ENCODE data around the gene PDC. TPM values are rescaled to one million over a fixed set of nuclear protein-coding genes. Genes with fewer than 3 reads are reported as not detected.

Gene PDC
- total and polyA plus RNA-seq, 9 of the 15 experiments (the other 6 are each of a cell fraction or from before 2014, with no cell fraction given): not detected

DNA sequence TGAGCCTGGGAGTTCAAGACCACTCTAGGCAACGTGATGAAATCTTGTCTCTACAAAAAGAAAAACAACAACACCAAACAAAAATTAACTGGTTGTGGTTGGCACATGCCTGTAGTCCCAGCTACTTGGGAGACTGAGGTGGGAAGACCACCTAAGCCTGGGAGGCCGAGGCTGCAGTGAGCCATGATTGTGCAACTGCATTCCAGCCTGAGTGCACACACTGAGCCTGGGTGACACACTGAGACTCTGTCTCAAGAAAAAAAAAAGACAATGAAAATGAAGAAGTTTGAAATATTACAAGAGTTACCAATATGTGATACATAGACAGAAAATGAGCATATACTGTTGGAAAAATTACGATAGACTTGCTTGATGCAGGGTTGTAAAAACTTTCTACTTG, 31.9 kb downstream of the PDC start:
- H3K9me3 ChIP-seq (replicated peaks; ENCODE audit: control insufficient read depth, insufficient read depth, low read depth, low read length): no peaks in the 10 kb centered on the region
- H3K4me3 ChIP-seq: no peak overlapping the region
- ChIA-PET POLR2A (no interaction called here), CTCF (ENCODE audit: low intra/inter-chr PET ratio) (no interaction called here)
- in situ Hi-C loops (cut with MboI): no loop called here
- peak; percentile 27; the same call in 1 of the 2 replicates for TF ChIP-seq CEBPB (tag; IDR thresholded peaks at IDR 0.05)
- no peak for TF ChIP-seq TSC22D4 (tag; IDR thresholded peaks at IDR 0.05)
- no peak overlapping the region for H3K4me2 ChIP-seq (ENCODE audit: insufficient read depth, low read length)
- H3K36me3 ChIP-seq (ENCODE audit: control insufficient read depth, insufficient read depth, low read length): no peaks in the 10 kb centered on the region
- no peaks in the 10 kb centered on the region for H4K20me1 ChIP-seq (replicated peaks; ENCODE audit: control insufficient read depth, insufficient read depth, low read length)
- intact Hi-C loops (cut with micrococcal nuclease): no loop called here
- 0% methylated on average over 3 of the region's 3 CpGs for WGBS (ENCODE audit: insufficient coverage, low coverage, missing lambda C conversion rate)
- no peak overlapping the region for H2AFZ ChIP-seq (ENCODE audit: low read depth, low read length)
- H3K9ac ChIP-seq (ENCODE audit: insufficient read depth in 1 of 2, low read depth in 2 of 2, low read length in 2 of 2): no peak overlapping the region
- no TSS peak for BruUV-seq (replicated peaks)
- ATAC-seq (no peak), FAIRE-seq (no peak), DNase-seq (ENCODE audit: extremely low read depth in 1 of 4, low spot score in 3 of 4) (no peak)
- H3K27ac ChIP-seq (ENCODE audit: extremely low read depth, low read depth, low read length): no peak overlapping the region
- no peaks in the 10 kb centered on the region for H3K27me3 ChIP-seq (ENCODE audit: control insufficient read depth in 2 of 2, insufficient read depth in 2 of 2, low read length in 2 of 2)
- no peaks in the 10 kb centered on the region for H3K4me1 ChIP-seq (replicated peaks in 1 of 2; ENCODE audit: control insufficient read depth in 2 of 2, insufficient read depth in 2 of 2, low read length in 2 of 2)
- no peaks in the 10 kb centered on the region for H3K79me2 ChIP-seq (ENCODE audit: control insufficient read depth, insufficient read depth, low read length)
- H3K9me1 ChIP-seq (ENCODE audit: control insufficient read depth, insufficient read depth, low read length): no peaks in the 10 kb centered on the region

DNA sequence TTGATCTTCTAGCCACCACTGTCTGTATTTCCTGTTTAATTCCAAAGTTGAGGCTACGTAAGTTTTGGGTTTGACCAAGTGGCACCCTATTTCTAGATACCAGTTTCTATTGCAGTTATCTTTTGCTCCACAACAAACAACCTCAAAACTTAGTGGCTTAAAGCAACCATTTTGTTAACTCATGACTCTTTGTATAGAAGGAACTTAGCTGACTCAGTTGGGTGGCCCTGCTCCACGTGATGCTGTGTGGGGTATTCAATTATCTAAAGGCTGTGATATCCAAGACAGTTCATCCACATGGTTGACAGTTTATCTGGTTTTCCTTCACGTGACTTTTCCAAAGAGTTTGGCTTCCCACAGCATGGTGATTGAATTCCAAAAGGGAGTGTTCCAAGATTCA, 34.8 kb downstream of the PDC start:
- Histone ChIP-seq H3K4me1 (replicated peaks in 1 of 2; ENCODE audit: control insufficient read depth in 2 of 2, insufficient read depth in 2 of 2, low read length in 2 of 2) (no peaks in the 10 kb centered on the region), H3K79me2 (ENCODE audit: control insufficient read depth, insufficient read depth, low read length) (no peaks in the 10 kb centered on the region), H3K4me3 (no peak overlapping the region), H3K27ac (ENCODE audit: extremely low read depth, low read depth, low read length) (no peak overlapping the region), H4K20me1 (replicated peaks; ENCODE audit: control insufficient read depth, insufficient read depth, low read length) (no peaks in the 10 kb centered on the region), H3K4me2 (ENCODE audit: insufficient read depth, low read length) (no peak overlapping the region), H3K9me3 (replicated peaks; ENCODE audit: control insufficient read depth, insufficient read depth, low read depth, low read length) (no peaks in the 10 kb centered on the region), H3K27me3 (ENCODE audit: control insufficient read depth in 2 of 2, insufficient read depth in 2 of 2, low read length in 2 of 2) (no peaks in the 10 kb centered on the region), H2AFZ (ENCODE audit: low read depth, low read length) (no peak overlapping the region), H3K9me1 (ENCODE audit: control insufficient read depth, insufficient read depth, low read length) (no peaks in the 10 kb centered on the region), H3K36me3 (ENCODE audit: control insufficient read depth, insufficient read depth, low read length) (no peaks in the 10 kb centered on the region), H3K9ac (ENCODE audit: insufficient read depth in 1 of 2, low read depth in 2 of 2, low read length in 2 of 2) (no peak overlapping the region)
- in situ Hi-C loops (cut with MboI): no loop called here
- intact Hi-C loops (cut with micrococcal nuclease): no loop called here
- no peak for DNase-seq (ENCODE audit: extremely low read depth in 1 of 4, low spot score in 3 of 4)
- CTCF ChIA-PET (ENCODE audit: low intra/inter-chr PET ratio): no interaction called here
- POLR2A ChIA-PET: no interaction called here
- no peak for FAIRE-seq
- WGBS (ENCODE audit: insufficient coverage, low coverage, missing lambda C conversion rate): 13% methylated on average over 3 of the region's 3 CpGs
- ATAC-seq: no peak
- no TSS peak for BruUV-seq (replicated peaks)
- TF ChIP-seq ZEB2 (IDR thresholded peaks at IDR 0.05) (no peak), ATF1 (CRISPR knock-in tag; IDR thresholded peaks at IDR 0.05) (no peak), ATF1 (tag; IDR thresholded peaks at IDR 0.05) (no peak), SP2 (IDR thresholded peaks at IDR 0.05; ENCODE audit: extremely low read depth, low read depth, low read length, poor library complexity, severe bottlenecking) (no peak), FOXK1 (CRISPR knock-in tag; IDR thresholded peaks at IDR 0.05; ENCODE audit: borderline replicate concordance) (no peak), TCF7L2 (IDR thresholded peaks at IDR 0.05; ENCODE audit: low read depth, low read length) (no peak)
- TF ChIP-seq, protein P1, sequence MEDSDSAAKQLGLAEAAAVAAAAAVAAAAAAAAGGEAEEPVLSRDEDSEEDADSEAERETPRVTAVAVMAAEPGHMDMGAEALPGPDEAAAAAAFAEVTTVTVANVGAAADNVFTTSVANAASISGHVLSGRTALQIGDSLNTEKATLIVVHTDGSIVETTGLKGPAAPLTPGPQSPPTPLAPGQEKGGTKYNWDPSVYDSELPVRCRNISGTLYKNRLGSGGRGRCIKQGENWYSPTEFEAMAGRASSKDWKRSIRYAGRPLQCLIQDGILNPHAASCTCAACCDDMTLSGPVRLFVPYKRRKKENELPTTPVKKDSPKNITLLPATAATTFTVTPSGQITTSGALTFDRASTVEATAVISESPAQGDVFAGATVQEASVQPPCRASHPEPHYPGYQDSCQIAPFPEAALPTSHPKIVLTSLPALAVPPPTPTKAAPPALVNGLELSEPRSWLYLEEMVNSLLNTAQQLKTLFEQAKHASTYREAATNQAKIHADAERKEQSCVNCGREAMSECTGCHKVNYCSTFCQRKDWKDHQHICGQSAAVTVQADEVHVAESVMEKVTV (CRISPR knock-in tag; IDR thresholded peaks at IDR 0.05): no peak
- TF ChIP-seq, protein P2, sequence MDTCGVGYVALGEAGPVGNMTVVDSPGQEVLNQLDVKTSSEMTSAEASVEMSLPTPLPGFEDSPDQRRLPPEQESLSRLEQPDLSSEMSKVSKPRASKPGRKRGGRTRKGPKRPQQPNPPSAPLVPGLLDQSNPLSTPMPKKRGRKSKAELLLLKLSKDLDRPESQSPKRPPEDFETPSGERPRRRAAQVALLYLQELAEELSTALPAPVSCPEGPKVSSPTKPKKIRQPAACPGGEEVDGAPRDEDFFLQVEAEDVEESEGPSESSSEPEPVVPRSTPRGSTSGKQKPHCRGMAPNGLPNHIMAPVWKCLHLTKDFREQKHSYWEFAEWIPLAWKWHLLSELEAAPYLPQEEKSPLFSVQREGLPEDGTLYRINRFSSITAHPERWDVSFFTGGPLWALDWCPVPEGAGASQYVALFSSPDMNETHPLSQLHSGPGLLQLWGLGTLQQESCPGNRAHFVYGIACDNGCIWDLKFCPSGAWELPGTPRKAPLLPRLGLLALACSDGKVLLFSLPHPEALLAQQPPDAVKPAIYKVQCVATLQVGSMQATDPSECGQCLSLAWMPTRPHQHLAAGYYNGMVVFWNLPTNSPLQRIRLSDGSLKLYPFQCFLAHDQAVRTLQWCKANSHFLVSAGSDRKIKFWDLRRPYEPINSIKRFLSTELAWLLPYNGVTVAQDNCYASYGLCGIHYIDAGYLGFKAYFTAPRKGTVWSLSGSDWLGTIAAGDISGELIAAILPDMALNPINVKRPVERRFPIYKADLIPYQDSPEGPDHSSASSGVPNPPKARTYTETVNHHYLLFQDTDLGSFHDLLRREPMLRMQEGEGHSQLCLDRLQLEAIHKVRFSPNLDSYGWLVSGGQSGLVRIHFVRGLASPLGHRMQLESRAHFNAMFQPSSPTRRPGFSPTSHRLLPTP (IDR thresholded peaks at IDR 0.05; ENCODE audit: borderline replicate concordance, extremely low read depth, insufficient read length): no peak
- TF ChIP-seq, protein P3, sequence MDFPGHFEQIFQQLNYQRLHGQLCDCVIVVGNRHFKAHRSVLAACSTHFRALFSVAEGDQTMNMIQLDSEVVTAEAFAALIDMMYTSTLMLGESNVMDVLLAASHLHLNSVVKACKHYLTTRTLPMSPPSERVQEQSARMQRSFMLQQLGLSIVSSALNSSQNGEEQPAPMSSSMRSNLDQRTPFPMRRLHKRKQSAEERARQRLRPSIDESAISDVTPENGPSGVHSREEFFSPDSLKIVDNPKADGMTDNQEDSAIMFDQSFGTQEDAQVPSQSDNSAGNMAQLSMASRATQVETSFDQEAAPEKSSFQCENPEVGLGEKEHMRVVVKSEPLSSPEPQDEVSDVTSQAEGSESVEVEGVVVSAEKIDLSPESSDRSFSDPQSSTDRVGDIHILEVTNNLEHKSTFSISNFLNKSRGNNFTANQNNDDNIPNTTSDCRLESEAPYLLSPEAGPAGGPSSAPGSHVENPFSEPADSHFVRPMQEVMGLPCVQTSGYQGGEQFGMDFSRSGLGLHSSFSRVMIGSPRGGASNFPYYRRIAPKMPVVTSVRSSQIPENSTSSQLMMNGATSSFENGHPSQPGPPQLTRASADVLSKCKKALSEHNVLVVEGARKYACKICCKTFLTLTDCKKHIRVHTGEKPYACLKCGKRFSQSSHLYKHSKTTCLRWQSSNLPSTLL (IDR thresholded peaks at IDR 0.05): no peak
